Aorta (tissue), 5 donors: ENCODE data around the gene TERC. TPM values are rescaled to one million over a fixed set of nuclear protein-coding genes. Genes with fewer than 3 reads are reported as not detected.

Source experiments
- ATAC-seq: fragments of 200-7000 bp; cut with Tn5 transposase; one replicate; pipeline ENCODE4 v1.9.1; 2022; ENCODE audit warnings: moderate library complexity; ENCODE audit not compliant: low FRiP score
- DNase-seq, 2 donors: peaks; one replicate each; pipeline ENCODE4 v3.0.0-alpha.2; 2020
- H3K27ac ChIP-seq, 2 donors: one replicate each; pipeline ENCODE4 v1.5.1; 2013; ENCODE audit warnings: low read length in 2 of 2, mild to moderate bottlenecking in 2 of 2, moderate library complexity in 2 of 2, control low read depth in 1 of 2, inconsistent platforms in 1 of 2, low read depth in 1 of 2
- H3K27me3 ChIP-seq, 2 donors: one replicate each; pipeline ENCODE4 v1.6.1; 2013; ENCODE audit warnings: control low read depth in 1 of 2, low read length in 1 of 2, mild to moderate bottlenecking in 1 of 2, moderate library complexity in 1 of 2; ENCODE audit not compliant: insufficient read depth in 2 of 2, control insufficient read depth in 1 of 2
- H3K36me3 ChIP-seq, 2 donors: one replicate each; pipeline ENCODE4 v1.6.1; 2013; ENCODE audit warnings: control low read depth in 1 of 2, low read length in 1 of 2, mild to moderate bottlenecking in 1 of 2; ENCODE audit not compliant: insufficient read depth in 2 of 2, control insufficient read depth in 1 of 2
- H3K4me1 ChIP-seq, 2 donors: one replicate each; pipeline ENCODE4 v1.6.1; 2013; ENCODE audit warnings: low read length in 2 of 2, control low read depth in 1 of 2, mild to moderate bottlenecking in 1 of 2, moderate library complexity in 1 of 2; ENCODE audit not compliant: insufficient read depth in 2 of 2, control insufficient read depth in 1 of 2
- H3K4me3 ChIP-seq, 2 donors: one replicate each; pipeline ENCODE4 v1.5.1; 2013; ENCODE audit warnings: low read length in 2 of 2, control low read depth in 1 of 2, mild to moderate bottlenecking in 1 of 2
- H3K9me3 ChIP-seq: one replicate; pipeline ENCODE4 v1.6.1; 2013; ENCODE audit warnings: mild to moderate bottlenecking, low read length; ENCODE audit not compliant: control insufficient read depth
- WGBS, 2 donors: extraction: QIAGEN DNeasy Blood & Tissue Kit; methylation state at CpG; one replicate each; pipeline ENCODE4 v1.1.7; 2013; 5-methylcytosine and 5-hydroxymethylcytosine counted together
- intact Hi-C, 2 donors: fragments of 100-400 bp; cut with DNase I; formaldehyde crosslinking; loops; one replicate each; pipeline versions ENCODE4 v1.14.2 to v1.15.0; 2022
- long read RNA-seq, 2 donors: library from polyadenylated mRNA; unstranded; transcript quantifications; one replicate each; pipeline ENCODE4 v2.0.0, GENCODE V29; 2020 to 2021
- polyA plus RNA-seq, 2 donors: library from polyadenylated mRNA; stranded (reverse); fragments of 200-250 nt; gene quantifications; one replicate each; pipeline ENCODE4 v1.2.3, GENCODE V29; 2013
- total RNA-seq, 2 donors: library from RNA; stranded (reverse); fragmentation: NEBNext Ultra II Directional; extraction: Animal tissue kit (Norgen Biotek cat#: 25700); gene quantifications; one replicate each; pipeline ENCODE4 v1.2.1, GENCODE V29; 2021
- donor health status: healthy with polysubstance abuse.
- donor health status: Bipolar disorder and iron deficiency.
- donor health status: DM: no; HTN: no; CAD: no.
- donor health status: DM: no; HTN: no; CAD: no.
- donor health status: DM: yes; HTN: yes; CAD: no.

TERC gene
- 10 to 100 TPM in 1 of 2 donors, not detected in 1; 12.4 TPM for total RNA-seq
- not detected for polyA plus RNA-seq
- long read RNA-seq, donor 1, result 0 reads
- long read RNA-seq, donor 2, result 0 reads

DNA sequence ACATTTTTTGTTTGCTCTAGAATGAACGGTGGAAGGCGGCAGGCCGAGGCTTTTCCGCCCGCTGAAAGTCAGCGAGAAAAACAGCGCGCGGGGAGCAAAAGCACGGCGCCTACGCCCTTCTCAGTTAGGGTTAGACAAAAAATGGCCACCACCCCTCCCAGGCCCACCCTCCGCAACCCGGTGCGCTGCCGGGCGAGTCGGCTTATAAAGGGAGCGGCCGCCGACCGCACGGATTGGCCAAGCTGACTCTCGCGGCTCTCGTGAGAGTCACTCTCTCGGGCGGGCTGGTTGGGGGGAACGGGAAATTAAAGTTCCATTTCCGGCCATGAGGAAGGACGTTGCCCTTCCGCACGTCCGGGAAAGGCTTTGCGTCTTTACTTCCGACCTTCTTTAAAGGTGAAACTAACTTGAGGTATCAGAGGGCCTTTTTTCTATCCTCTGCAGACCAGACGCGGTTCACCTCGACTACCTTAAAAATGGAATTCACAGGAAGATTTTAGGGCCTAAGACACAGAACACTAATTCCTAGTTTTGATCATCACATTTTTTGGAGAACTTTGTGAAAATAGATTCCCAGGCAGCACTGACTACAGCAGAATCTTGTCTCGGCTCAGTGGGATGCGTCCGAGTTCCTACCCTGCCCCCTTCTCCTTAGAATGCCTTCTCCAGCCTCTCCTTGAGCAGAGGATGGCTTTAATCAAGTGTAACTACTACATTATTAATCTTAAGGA, at the start of gene TERC:
TERC (minus strand) TSS at position 179 of the 731 bp plus-strand sequence.
- ATAC-seq, result peak; percentile 97
- Histone ChIP-seq H3K4me3 (peak within 1 kb of the TSS; percentile 73 to 96), H3K27me3 (no peaks in the 10 kb centered on the region), H3K36me3 (no peaks in the 10 kb centered on the region), H3K4me1 (no peaks in the 10 kb centered on the region), H3K9me3 (no peaks in the 10 kb centered on the region), H3K27ac (peak within 1 kb of the TSS; percentile 97 to 99)
- intact Hi-C loops, result loop anchor here (5.0 to 10.0 kb wide), 6 partner anchors 98 to 1670 kb away; partner anchors contain the start of genes SEC62 (in 2 of the 2) and GOLIM4 (in 1 of the 2)
- WGBS, 2 donors, result 6 to 7% methylated on average over 42 of the region's 42 CpGs
- DNase-seq, result peak; percentile 95 to 97

DNA sequence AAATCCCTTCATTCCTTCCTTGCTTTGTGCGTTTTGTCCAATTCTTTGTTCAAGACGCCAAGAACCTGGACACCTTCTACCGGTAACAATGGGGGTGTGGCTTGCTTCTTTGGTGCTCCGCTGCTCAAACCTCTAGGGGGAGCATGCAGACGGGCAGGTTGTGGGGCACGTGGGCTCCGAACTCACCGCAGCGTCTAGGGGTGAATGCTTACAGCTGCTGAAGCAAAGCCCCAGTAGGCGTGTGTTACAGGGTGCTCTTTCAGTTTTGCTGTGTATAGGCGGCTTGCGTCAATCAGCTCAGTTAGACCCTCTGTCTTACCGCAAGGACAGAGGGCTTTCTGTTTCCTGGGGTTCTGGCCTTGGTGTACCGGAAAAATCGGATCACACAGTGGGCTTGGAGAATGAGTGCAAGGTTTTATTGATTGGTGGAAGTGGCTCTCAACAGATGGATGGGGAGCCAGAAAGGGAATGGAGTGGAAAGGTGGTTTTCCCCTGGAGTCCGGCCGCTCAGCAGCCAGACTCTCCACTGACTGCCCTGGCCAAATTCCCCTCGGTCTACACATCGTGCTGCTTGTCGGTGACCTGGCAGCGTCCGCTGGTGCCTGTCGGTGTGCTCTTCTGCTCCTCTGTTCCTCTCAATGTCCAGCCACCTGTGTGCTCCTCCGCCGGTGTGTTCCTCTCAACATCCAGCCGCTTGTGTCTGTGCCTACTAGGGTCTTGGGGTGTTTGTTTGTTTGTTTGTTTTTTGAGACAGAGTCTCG, 49.1 kb upstream of the TERC start:
- Histone ChIP-seq H3K27me3 (no peaks in the 10 kb centered on the region), H3K4me3 (no peak overlapping the region), H3K36me3 (no peaks in the 10 kb centered on the region), H3K27ac (no peak overlapping the region), H3K9me3 (no peaks in the 10 kb centered on the region), H3K4me1 (no peaks in the 10 kb centered on the region)
- ATAC-seq, result no peak
- intact Hi-C loops, result no loop called here
- 71 to 72% methylated on average over 27 of the region's 27 CpGs for WGBS, 2 donors
- DNase-seq, result peak in 1 of 2 donors; percentile 51

DNA sequence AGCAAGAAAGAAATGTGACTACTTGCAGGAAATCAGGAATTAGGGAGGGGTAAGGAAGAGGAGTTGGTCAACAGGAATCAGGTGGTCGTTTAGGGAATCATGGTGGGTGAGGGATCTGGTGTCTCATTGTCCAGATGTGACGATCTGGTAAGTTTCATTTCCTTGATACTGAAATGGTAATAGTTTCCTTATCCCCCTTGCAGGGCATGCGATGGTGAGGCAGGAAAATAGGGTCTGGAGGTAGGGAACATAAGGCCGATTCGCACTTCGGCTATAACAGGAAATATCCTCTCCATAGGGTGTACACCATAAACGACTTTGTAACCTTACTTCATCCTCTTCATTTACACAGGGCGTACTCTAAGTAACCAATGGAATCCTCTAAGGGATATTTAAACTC, 48.4 kb upstream of the TERC start:
- Histone ChIP-seq H3K27me3 (no peaks in the 10 kb centered on the region), H3K27ac (no peak overlapping the region), H3K36me3 (no peaks in the 10 kb centered on the region), H3K9me3 (no peaks in the 10 kb centered on the region), H3K4me3 (no peak overlapping the region), H3K4me1 (no peaks in the 10 kb centered on the region)
- ATAC-seq (no peak), DNase-seq (no peak)
- intact Hi-C loops, result no loop called here
- WGBS, 2 donors, result 63 to 81% methylated on average over 8 of the region's 8 CpGs

DNA sequence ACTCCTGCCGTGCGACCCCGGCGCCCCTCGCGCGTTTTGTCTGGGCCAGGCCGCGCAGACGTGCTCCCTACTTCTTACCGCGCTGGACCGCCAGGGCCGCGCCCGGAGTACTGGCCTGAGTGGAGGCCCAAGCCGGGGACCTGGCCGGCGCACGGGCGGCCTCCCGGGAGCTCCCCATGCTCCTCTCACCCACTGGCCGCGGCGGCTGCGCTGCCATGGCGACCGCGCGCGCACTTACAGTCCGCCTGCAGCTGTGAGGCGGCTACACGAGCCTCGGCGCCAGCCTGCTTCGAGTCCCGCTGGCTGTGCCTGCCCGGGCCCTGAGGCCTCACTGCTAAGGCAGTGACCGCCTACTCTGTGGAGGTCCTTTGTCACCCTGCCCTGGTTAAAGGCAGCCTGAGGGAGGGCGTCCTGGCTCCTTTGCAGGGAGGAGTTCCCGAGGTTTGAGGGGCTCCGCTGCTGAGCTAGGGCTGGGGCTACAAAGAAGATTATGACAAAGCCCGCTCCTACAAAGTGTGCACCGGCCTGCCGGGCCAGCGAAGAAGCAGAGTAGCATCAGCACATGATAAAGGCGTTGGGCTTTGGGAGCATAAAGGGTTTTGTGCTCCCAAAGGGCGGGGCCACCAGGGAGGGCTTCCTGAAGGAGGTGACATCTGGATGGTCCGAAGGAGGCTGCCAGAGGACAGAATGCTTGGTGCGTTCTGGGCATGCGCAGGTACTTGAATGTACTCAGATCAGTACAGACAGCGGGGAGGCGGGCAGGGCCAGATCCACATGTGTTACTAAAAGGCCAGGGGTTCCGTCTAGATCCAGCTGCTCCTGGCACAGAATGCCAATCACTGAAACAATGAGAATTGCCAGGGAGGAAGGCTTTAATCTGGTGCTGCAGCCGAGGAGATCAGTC, 47.7 kb upstream of the TERC start, which contains the start of the genes LRRC34 and LRRIQ4:
LRRC34 (minus strand) TSS at position 573 of the 904 bp plus-strand sequence; CDS start at position 217, 356 bp downstream.
LRRIQ4 (plus strand) TSS at position 539 of the 904 bp plus-strand sequence. CDS start 9,052 bp downstream, outside the sequence.
- H3K27me3 ChIP-seq, result no peaks in the 10 kb centered on the region
- intact Hi-C loops, result no loop called here
- peak within 1 kb of the TSS; percentile 24 to 79 for H3K27ac ChIP-seq
- H3K4me1 ChIP-seq, result no peaks in the 10 kb centered on the region
- H3K9me3 ChIP-seq, result no peaks in the 10 kb centered on the region
- WGBS, 2 donors, result 4 to 10% methylated on average over 42 to 56 of the region's 56 CpGs
- ATAC-seq (peak; percentile 92), DNase-seq (peak; percentile 87 to 90)
- peak within 1 kb of the TSS; percentile 60 to 81 for H3K4me3 ChIP-seq
- no peaks in the 10 kb centered on the region for H3K36me3 ChIP-seq

DNA sequence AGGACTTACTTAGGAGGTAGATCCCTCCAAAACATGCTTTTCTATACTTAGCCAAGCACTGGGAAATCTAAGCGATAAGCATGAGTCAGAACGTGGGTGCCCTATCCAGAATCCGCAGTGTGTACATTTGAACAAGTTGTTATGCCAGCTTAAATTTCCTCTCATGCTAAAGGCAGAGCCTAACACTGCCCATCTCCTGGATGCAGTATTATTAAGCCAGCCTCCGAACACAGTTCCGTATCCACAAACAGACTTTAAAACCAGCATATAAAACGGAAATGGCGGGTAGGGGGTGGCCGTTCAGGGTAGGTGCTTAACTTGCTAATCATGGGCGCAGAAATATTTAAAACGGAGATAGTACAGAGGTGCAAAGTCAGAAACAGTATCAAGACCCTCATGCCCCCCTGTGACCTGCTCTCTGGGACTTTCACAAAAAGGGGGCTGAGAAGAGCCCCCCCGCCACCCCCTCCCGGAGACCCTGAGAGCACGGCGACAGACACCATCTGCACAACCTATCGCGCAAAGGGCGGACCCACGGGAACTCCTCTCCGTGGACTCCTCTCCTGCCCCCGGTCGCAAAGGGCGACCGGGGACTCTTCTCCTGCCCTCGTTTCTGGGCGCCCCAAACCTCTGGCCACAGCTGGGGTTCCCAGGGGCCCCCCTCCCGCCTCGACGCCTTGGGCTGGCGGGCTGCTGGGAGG, 46.9 kb upstream of the TERC start:
- ATAC-seq (peak; percentile 68), DNase-seq (no peak)
- intact Hi-C loops, result no loop called here
- H3K36me3 ChIP-seq, result no peaks in the 10 kb centered on the region
- 0 to 1% methylated on average over 29 of the region's 29 CpGs for WGBS, 2 donors
- H3K27ac ChIP-seq, result peak overlapping the region; percentile 24 to 79
- peak overlapping the region; percentile 60 to 81 for H3K4me3 ChIP-seq
- no peaks in the 10 kb centered on the region for H3K27me3 ChIP-seq
- no peaks in the 10 kb centered on the region for H3K4me1 ChIP-seq
- no peaks in the 10 kb centered on the region for H3K9me3 ChIP-seq

DNA sequence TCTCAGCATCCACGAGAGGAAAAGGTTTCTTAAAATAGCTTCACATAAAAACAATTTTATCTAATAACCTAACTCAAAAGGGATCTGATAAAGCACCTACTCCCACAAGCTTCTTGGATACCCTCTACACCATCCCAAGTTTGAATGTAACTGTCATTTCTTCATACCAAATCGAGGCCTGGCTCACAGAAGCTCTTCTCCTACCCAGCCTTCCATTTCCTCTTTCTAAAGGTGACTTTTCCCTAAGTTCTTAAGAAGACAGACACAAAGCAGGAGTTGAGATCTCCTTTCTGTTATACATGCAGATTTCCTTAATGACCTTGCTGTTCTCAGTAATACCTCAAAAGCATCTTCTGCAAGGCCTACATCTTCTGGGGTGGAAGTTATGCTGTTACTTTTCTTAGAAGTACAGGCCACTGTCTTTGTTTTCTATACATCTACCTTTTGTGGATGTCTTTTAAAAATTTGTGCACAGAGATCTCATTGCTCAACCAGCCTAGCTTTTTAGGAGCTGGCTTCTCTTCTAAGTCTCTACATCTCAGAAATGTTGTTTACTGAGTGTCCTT, 44.5 kb upstream of the TERC start:
- H3K27ac ChIP-seq, result no peak overlapping the region

DNA sequence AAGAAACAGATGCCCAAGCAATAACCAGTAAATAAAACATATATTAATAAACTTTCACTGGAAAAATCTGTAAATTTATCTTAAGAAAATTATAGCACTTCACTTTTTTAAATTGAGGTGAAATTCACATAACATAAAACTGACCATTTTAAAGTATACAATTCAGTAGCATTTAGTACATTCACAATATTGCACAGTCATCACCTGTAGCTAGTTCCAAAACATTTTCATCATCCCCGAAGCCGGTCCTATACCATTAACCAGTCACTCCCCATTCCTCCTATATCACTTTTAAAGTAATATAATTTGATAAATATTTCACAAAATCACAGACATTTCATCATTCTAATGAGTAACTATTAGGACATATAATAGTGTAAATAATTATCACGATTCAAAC, 39.8 kb upstream of the TERC start:
- H3K36me3 ChIP-seq, result peaks cover 0 to 2% of the 10 kb centered on the region in 2 donors
- no peaks in the 10 kb centered on the region for H3K4me1 ChIP-seq
- ATAC-seq (no peak), DNase-seq (no peak)
- intact Hi-C loops, result no loop called here
- no peaks in the 10 kb centered on the region for H3K27me3 ChIP-seq
- WGBS, 2 donors, result 89 to 91% methylated on average over 3 of the region's 3 CpGs
- no peaks in the 10 kb centered on the region for H3K9me3 ChIP-seq
- H3K27ac ChIP-seq, result no peak overlapping the region
- no peak overlapping the region for H3K4me3 ChIP-seq

More for the DNA sequence above, 44.5 kb upstream of the TERC start:
- no peaks in the 10 kb centered on the region for H3K36me3 ChIP-seq
- H3K4me1 ChIP-seq, result no peaks in the 10 kb centered on the region
- no peak overlapping the region for H3K4me3 ChIP-seq
- no peak for ATAC-seq
- H3K9me3 ChIP-seq, result no peaks in the 10 kb centered on the region
- no peak for DNase-seq
- H3K27me3 ChIP-seq, result no peaks in the 10 kb centered on the region
- 19 to 25% methylated on average over 2 of the region's 2 CpGs for WGBS, 2 donors
- intact Hi-C loops, result no loop called here
